PC-9 (cell line): ENCODE results near the gene KLHL25.

Source experiments
- EZH2 ChIP-seq: fragments of 200-600 bp; sonication (generic); IDR thresholded peaks from 2 replicates; pipeline ENCODE4 v1.8.0; 2017; ENCODE audit warnings: antibody characterized with exemption, low read depth
- TF ChIP-seq, protein P1 (sequence below): fragments of 200-600 bp; sonication (generic); conservative IDR thresholded peaks from 2 replicates; pipeline ENCODE4 v1.6.1; 2017; ENCODE audit warnings: mixed run types, antibody characterized with exemption, mild to moderate bottlenecking, moderate library complexity

DNA sequence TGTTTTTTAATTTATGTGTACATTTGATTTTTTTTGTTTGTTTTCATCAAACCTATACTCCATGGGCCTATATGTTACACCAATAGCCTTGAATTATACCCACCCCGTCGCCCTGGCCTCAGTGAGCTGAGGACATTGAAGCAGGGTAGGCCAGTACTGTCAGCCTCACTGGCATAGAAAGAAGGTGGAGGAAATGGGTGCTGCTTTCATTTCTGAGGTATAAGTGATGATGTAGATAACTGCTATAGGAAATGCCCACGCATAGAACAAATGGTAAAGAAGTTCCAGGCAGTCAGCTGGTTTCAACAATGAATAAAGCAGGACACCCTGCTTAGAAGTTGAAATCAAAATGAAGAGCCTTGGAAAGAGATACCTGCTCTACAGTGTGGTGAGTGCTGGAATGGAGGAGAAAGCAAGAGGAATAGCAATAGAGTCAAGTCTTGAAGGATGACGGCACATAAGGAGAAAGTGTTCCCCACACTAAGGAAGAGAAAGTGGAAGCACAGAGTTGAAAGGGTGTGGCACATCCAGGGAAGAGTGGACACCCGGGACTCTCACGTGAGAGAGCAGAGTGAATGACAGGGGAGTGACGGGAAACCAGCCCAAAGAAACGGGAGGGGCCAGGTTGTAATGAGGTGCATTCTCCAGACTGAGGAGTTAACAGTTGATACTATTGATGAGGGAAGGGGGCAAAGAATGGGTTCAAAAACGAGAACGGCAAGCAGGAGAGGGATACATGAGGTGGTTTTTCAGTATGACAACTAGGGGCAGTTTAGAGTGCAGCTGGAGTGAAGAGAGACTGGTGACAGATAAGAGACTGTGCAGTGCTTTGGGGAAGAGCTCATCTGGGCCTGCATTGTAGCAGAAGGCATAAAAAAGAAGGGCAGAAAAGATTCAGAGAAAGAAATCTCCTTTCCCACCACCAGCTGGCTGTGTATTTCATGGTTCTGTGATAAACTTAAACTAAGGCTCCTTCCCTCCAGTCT lies 70.5 kb downstream of the KLHL25 start:
- TF ChIP-seq, protein P1, sequence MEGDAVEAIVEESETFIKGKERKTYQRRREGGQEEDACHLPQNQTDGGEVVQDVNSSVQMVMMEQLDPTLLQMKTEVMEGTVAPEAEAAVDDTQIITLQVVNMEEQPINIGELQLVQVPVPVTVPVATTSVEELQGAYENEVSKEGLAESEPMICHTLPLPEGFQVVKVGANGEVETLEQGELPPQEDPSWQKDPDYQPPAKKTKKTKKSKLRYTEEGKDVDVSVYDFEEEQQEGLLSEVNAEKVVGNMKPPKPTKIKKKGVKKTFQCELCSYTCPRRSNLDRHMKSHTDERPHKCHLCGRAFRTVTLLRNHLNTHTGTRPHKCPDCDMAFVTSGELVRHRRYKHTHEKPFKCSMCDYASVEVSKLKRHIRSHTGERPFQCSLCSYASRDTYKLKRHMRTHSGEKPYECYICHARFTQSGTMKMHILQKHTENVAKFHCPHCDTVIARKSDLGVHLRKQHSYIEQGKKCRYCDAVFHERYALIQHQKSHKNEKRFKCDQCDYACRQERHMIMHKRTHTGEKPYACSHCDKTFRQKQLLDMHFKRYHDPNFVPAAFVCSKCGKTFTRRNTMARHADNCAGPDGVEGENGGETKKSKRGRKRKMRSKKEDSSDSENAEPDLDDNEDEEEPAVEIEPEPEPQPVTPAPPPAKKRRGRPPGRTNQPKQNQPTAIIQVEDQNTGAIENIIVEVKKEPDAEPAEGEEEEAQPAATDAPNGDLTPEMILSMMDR = no peak
- no peak for TF ChIP-seq EZH2
